CD4-positive, alpha-beta T cell treated with Interleukin-17A for 1 hour (primary cell): ENCODE results near the gene MAPKAPK2.
A peak's percentile ranks its signal among the peaks of the same experiment; 100 is the strongest.

Experiments used
- DNase-seq: peaks from one replicate; pipeline ENCODE4 v3.0.0-alpha.2; 2020

MAPKAPK2 gene

GRCh38 chr1:206661161-206661820, 23.4 kb upstream of the MAPKAPK2 start:
- DNase-seq: no peak

- DNase-seq: no peak
Measured at GRCh38 chr1:206662396-206663092, 22.2 kb upstream of the MAPKAPK2 start.

- DNase-seq: no peak
Measured at GRCh38 chr1:206663362-206663761, 21.3 kb upstream of the MAPKAPK2 start.

GRCh38 chr1:206663832-206664652, 20.7 kb upstream of the MAPKAPK2 start:
- DNase-seq: peak; percentile 78

- DNase-seq: no peak
Measured at GRCh38 chr1:206664740-206665139, 20.0 kb upstream of the MAPKAPK2 start.

- DNase-seq: no peak
Measured at GRCh38 chr1:206666031-206666561, 18.6 kb upstream of the MAPKAPK2 start.

- no peak for DNase-seq
Measured at GRCh38 chr1:206666954-206667665, 17.6 kb upstream of the MAPKAPK2 start.

GRCh38 chr1:206668351-206668750, 16.4 kb upstream of the MAPKAPK2 start:
- no peak for DNase-seq

- no peak for DNase-seq
Measured at GRCh38 chr1:206668874-206669410, 15.8 kb upstream of the MAPKAPK2 start.

- no peak for DNase-seq
Measured at GRCh38 chr1:206672011-206672688, 12.6 kb upstream of the MAPKAPK2 start.

- no peak for DNase-seq
Measured at GRCh38 chr1:206672844-206673758, 11.6 kb upstream of the MAPKAPK2 start.

GRCh38 chr1:206674236-206674635, 10.5 kb upstream of the MAPKAPK2 start:
- no peak for DNase-seq

- DNase-seq: no peak
Measured at GRCh38 chr1:206674745-206675175, 9.9 kb upstream of the MAPKAPK2 start.

- no peak for DNase-seq
Measured at GRCh38 chr1:206676499-206676898, 8.2 kb upstream of the MAPKAPK2 start.

- DNase-seq: no peak
Measured at GRCh38 chr1:206678490-206678889, 6.2 kb upstream of the MAPKAPK2 start.

GRCh38 chr1:206679738-206680211, 4.9 kb upstream of the MAPKAPK2 start:
- DNase-seq: no peak

- no peak for DNase-seq
Measured at GRCh38 chr1:206680279-206680678, 4.4 kb upstream of the MAPKAPK2 start.

- no peak for DNase-seq
Measured at GRCh38 chr1:206681359-206681758, 3.3 kb upstream of the MAPKAPK2 start.

- DNase-seq: no peak
Measured at GRCh38 chr1:206682111-206682510, 2.6 kb upstream of the MAPKAPK2 start.

GRCh38 chr1:206683313-206683712, 1.4 kb upstream of the MAPKAPK2 start:
- DNase-seq: no peak

- no peak for DNase-seq
Measured at GRCh38 chr1:206684003-206684402, 702 bp upstream of the MAPKAPK2 start.
